Gastroesophageal sphincter (tissue), 4 donors: ENCODE measurements around the gene GALNT17. TPM values are rescaled to one million over a fixed set of nuclear protein-coding genes. Genes with fewer than 3 reads are reported as not detected.

ENCODE experiments used
- ATAC-seq: fragments of 150-250 bp; one replicate; pipeline ENCODE4 v1.9.1; 2016; ENCODE audit warnings: mild to moderate bottlenecking, moderate library complexity
- H3K27ac ChIP-seq, 4 donors: fragments of 200-600 bp; sonication (generic) in 3 of 4; 1 replicate in 3 of 4; 2 replicates in 1 of 4; pipeline ENCODE4 v1.5.1; 2016 to 2019
- H3K27me3 ChIP-seq: fragments of 200-600 bp; sonication (generic); one replicate; pipeline ENCODE4 v1.5.1; 2019
- H3K36me3 ChIP-seq, 2 donors: fragments of 200-600 bp; sonication (generic); one replicate each; pipeline ENCODE4 v1.5.1; 2019; ENCODE audit warnings: control low read depth in 1 of 2
- H3K4me1 ChIP-seq, 3 donors: fragments of 200-600 bp; sonication (generic); 1 replicate in 2 of 3; 2 replicates in 1 of 3; pipeline ENCODE4 v1.5.1; 2016 to 2019; ENCODE audit warnings: control low read depth in 2 of 3
- H3K4me3 ChIP-seq, 2 donors: fragments of 200-600 bp; sonication (generic); one replicate each; pipeline ENCODE4 v1.5.1; 2019; ENCODE audit warnings: mild to moderate bottlenecking in 1 of 2, moderate library complexity in 1 of 2
- H3K9me3 ChIP-seq, 3 donors: fragments of 200-600 bp; sonication (generic); one replicate each; pipeline ENCODE4 v1.5.1; 2017 to 2019; ENCODE audit warnings: control low read depth in 2 of 3
- EP300 ChIP-seq: sonication (generic); formaldehyde crosslinking; IDR thresholded peaks from one replicate; pipeline ENCODE4 v1.6.1; 2017; ENCODE audit warnings: antibody characterized with exemption, mild to moderate bottlenecking
- POLR2A ChIP-seq, 2 donors: fragments of 450-650 bp; IDR thresholded peaks; one replicate each; pipeline ENCODE4 v1.6.1; 2017; ENCODE audit warnings: antibody characterized with exemption in 2 of 2, mild to moderate bottlenecking in 2 of 2, moderate library complexity in 1 of 2
- POLR2AphosphoS5 ChIP-seq: sonication (generic); formaldehyde crosslinking; IDR thresholded peaks from one replicate; pipeline ENCODE4 v1.6.1; 2017; ENCODE audit warnings: antibody characterized with exemption
- WGBS, 2 donors: methylation state at CpG; one replicate each; pipeline ENCODE4 v1.1.5; 2018; ENCODE audit warnings: low coverage in 1 of 2; 5-methylcytosine and 5-hydroxymethylcytosine counted together
- total RNA-seq, 4 donors: library from RNA; depleted of rRNA; stranded (reverse); fragments of >200 nt; gene quantifications; one replicate each; pipeline ENCODE4 v1.1.0, GENCODE V29; 2016
- TF ChIP-seq, protein P1 (sequence below), 4 experiments: fragments of 200-600 bp in 2 of 4; fragments of 450-650 bp in 2 of 4; sonication (generic) in 1 of 4; IDR thresholded peaks; one replicate each; pipeline ENCODE4 v1.5.1; 2017 to 2019; ENCODE audit warnings: antibody characterized with exemption in 4 of 4, mild to moderate bottlenecking in 2 of 4, moderate library complexity in 2 of 4

The GALNT17 gene
- total RNA-seq, 4 donors from 2014 or later: 16.7 to 93.2 (median 34.8) TPM

DNA sequence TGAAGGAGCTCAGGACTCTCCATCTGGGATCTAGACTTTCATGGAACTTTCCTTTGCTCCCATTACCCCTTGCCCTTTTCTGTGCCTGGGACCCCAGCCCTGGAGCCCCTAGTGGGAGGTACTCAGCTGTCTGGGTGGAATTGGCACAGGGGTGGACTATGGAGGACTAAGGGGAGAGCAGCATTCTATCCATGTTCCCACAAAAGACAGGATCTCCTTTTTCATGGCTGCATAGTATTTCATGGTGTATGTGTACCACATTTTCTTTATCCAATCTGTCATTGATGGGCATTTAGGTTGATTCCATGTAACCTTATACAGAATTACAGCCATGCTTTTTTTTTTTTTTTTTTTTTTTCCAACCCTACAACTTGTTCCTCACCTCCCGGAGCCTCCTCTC, 89.1 kb downstream of the GALNT17 start:
- Histone ChIP-seq H3K36me3 (no peaks in the 10 kb centered on the region), H3K27me3 (no peaks in the 10 kb centered on the region), H3K9me3 (peaks cover 0 to 20% (median 0%) of the 10 kb centered on the region in 3 donors), H3K4me3 (no peak overlapping the region), H3K4me1 (peaks cover 0 to 35% (median 0%) of the 10 kb centered on the region in 3 donors), H3K27ac (peak overlapping the region; percentile 66 to 91 (median 84))
- ATAC-seq: no peak
- no peak for TF ChIP-seq POLR2AphosphoS5
- TF ChIP-seq, protein P1, sequence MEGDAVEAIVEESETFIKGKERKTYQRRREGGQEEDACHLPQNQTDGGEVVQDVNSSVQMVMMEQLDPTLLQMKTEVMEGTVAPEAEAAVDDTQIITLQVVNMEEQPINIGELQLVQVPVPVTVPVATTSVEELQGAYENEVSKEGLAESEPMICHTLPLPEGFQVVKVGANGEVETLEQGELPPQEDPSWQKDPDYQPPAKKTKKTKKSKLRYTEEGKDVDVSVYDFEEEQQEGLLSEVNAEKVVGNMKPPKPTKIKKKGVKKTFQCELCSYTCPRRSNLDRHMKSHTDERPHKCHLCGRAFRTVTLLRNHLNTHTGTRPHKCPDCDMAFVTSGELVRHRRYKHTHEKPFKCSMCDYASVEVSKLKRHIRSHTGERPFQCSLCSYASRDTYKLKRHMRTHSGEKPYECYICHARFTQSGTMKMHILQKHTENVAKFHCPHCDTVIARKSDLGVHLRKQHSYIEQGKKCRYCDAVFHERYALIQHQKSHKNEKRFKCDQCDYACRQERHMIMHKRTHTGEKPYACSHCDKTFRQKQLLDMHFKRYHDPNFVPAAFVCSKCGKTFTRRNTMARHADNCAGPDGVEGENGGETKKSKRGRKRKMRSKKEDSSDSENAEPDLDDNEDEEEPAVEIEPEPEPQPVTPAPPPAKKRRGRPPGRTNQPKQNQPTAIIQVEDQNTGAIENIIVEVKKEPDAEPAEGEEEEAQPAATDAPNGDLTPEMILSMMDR (IDR thresholded peaks at IDR 0.05): no peak
- no peak for TF ChIP-seq EP300
- no peak for TF ChIP-seq POLR2A (IDR thresholded peaks at IDR 0.05)
- 100% methylated on average over 1 of the region's 1 CpG for WGBS, 2 donors

DNA sequence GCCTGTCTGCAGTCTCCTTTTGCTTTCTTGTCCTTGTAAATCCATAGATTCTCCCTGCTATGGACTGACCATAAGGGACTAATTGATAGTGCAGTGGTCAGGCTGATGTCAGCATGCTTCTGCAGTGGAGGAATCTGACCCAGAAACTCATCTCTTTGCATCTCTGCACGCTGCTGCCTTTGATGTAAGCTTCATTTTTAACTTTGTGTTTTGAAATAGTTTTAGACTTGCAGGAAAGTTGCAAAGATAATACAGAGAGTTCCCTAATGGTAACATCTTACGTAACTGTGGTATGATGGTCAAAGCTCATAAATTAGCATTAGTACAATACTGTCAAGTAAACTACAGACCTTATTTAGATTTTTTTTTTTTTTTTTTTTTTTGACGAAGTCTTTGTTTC, 89.6 kb downstream of the GALNT17 start:
- WGBS, 2 donors: 31 to 38% methylated on average over 3 of the region's 3 CpGs
- H3K9me3 ChIP-seq: peaks cover 0 to 20% (median 0%) of the 10 kb centered on the region in 3 donors
- no peak for TF ChIP-seq POLR2A (IDR thresholded peaks at IDR 0.05)
- peak; percentile 62 for TF ChIP-seq POLR2AphosphoS5
- TF ChIP-seq, protein P1 (IDR thresholded peaks at IDR 0.05): no peak
- TF ChIP-seq EP300: peak; percentile 49
- no peaks in the 10 kb centered on the region for H3K36me3 ChIP-seq
- H3K4me1 ChIP-seq: peaks cover 0 to 35% (median 0%) of the 10 kb centered on the region in 3 donors
- ATAC-seq: peak; percentile 60
- H3K27ac ChIP-seq: peak overlapping the region; percentile 80 to 91 (median 84)
- no peak overlapping the region for H3K4me3 ChIP-seq
- no peaks in the 10 kb centered on the region for H3K27me3 ChIP-seq

DNA sequence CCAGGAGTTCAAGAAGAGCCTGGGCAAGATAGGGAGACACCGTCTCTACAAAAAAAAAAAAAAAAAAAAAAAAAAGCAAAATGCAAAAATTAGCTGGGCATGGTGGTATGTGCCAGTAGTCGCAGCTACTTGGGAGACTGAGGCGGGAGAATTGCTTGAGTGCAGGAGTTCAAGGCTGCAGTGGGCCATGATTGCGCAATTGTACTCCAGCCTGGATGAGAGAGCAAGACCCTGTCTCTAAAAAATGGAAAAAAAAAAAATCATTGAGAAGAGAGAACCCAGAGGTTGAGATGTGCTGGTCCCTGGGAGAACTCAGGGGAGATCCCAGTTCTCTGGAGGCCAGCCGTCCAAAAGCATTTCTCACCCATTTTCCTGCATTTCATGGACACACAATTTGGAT, 95.2 kb downstream of the GALNT17 start:
- Histone ChIP-seq H3K4me3 (no peak overlapping the region), H3K27me3 (no peaks in the 10 kb centered on the region), H3K27ac (no peak overlapping the region), H3K9me3 (peaks cover 0 to 24% (median 0%) of the 10 kb centered on the region in 3 donors), H3K36me3 (no peaks in the 10 kb centered on the region), H3K4me1 (peaks cover 0 to 15% (median 0%) of the 10 kb centered on the region in 3 donors)
- ATAC-seq: no peak
- 87 to 100% methylated on average over 2 to 5 of the region's 5 CpGs for WGBS, 2 donors
- TF ChIP-seq, protein P1 (IDR thresholded peaks at IDR 0.05): no peak
- TF ChIP-seq POLR2AphosphoS5 (no peak), POLR2A (IDR thresholded peaks at IDR 0.05) (no peak), EP300 (no peak)

DNA sequence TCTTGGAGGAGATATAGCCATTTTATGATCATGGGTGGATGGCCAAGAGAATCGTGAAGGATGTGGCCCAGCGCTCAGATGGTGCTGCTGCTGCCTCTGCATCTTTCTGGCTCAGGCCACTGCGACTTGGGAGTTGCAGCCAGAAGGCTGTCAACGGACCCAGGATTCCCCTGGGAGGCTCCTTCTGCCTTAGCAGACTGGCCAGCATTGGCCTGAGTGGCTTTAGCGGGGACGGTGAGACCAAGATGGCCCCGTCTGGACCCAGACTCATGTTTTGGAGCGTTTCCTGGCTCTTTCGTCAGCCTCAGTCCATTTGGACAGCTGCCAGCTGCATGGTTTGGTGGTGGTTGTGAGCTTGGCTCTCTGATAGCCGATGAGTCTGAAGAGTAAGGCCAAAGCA, 97.2 kb downstream of the GALNT17 start:
- no peak overlapping the region for H3K27ac ChIP-seq
- no peak for TF ChIP-seq EP300
- no peak for TF ChIP-seq POLR2AphosphoS5
- TF ChIP-seq, protein P1 (IDR thresholded peaks at IDR 0.05): no peak
- TF ChIP-seq POLR2A (IDR thresholded peaks at IDR 0.05): no peak
- no peaks in the 10 kb centered on the region for H3K36me3 ChIP-seq
- WGBS, 2 donors: no CpG with 5 or more reads among the region's 10 CpGs
- H3K4me3 ChIP-seq: no peak overlapping the region
- peaks cover 0 to under 1% (median 0%) of the 10 kb centered on the region in 3 donors for H3K4me1 ChIP-seq
- H3K9me3 ChIP-seq: peaks cover 0 to 24% (median 0%) of the 10 kb centered on the region in 3 donors
- no peak for ATAC-seq
- no peaks in the 10 kb centered on the region for H3K27me3 ChIP-seq

DNA sequence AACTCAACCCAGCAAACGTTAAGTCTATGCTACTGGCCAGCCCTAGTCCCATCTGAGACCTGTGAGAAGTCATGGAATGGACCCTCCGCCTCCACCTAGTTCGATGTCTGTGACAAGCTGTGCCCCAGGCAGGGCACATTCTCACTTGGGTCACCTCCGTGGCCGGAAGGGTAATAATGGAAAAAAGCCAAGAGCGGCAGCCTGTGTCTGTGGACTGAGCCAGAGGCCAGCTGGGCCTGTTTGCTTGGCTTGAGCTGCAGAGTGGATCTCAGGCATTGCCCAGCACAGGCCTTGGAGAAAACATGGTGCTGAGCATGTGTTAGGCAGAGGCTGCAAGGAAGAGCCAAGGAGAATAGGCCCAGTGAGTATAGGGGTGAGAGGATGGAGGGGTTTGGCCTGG, 97.8 kb downstream of the GALNT17 start:
- no peaks in the 10 kb centered on the region for H3K27me3 ChIP-seq
- no peak overlapping the region for H3K4me3 ChIP-seq
- H3K9me3 ChIP-seq: peaks cover 0 to 24% (median 0%) of the 10 kb centered on the region in 3 donors
- no peak for TF ChIP-seq POLR2AphosphoS5
- TF ChIP-seq, protein P1 (IDR thresholded peaks at IDR 0.05): no peak
- no peak for TF ChIP-seq EP300
- TF ChIP-seq POLR2A (IDR thresholded peaks at IDR 0.05): no peak
- 83 to 100% methylated on average over 1 to 3 of the region's 6 CpGs for WGBS, 2 donors
- peaks cover 0 to 6% (median 0%) of the 10 kb centered on the region in 3 donors for H3K4me1 ChIP-seq
- ATAC-seq: no peak
- no peak overlapping the region for H3K27ac ChIP-seq
- H3K36me3 ChIP-seq: no peaks in the 10 kb centered on the region
